Epithelial cell of proximal tubule (primary cell): Measurements from ENCODE around the gene MAGI2. TPM values are rescaled to one million over a fixed set of nuclear protein-coding genes. Genes with fewer than 3 reads are reported as not detected.
"Not testable (repeated sequence)": the region's sequence is repeated elsewhere in the genome, so short reads cannot be mapped to it uniquely, and the experiment has no call there.

ENCODE experiments used
- DNase-seq: peaks from one replicate; pipeline ENCODE4 v3.0.0-alpha.2; 2011; ENCODE audit warnings: low read depth
- H3K4me3 ChIP-seq: 2 replicates; pipeline ENCODE4 v1.5.1; 2011; ENCODE audit warnings: low read depth, mild to moderate bottlenecking, low read length
- total RNA-seq: library from RNA; depleted of rRNA; stranded (reverse); fragments of >200 nt; gene quantifications from 2 replicates; pipeline ENCODE4 v1.2.3, GENCODE V29; 2015
- TF ChIP-seq, protein P1 (sequence below): conservative IDR thresholded peaks from 2 replicates; pipeline ENCODE4 v1.5.1; 2012; ENCODE audit warnings: low read depth, mild to moderate bottlenecking, low read length

MAGI2 gene
- total RNA-seq, 1 donor from 2014 or later, result 0.92 TPM

DNA sequence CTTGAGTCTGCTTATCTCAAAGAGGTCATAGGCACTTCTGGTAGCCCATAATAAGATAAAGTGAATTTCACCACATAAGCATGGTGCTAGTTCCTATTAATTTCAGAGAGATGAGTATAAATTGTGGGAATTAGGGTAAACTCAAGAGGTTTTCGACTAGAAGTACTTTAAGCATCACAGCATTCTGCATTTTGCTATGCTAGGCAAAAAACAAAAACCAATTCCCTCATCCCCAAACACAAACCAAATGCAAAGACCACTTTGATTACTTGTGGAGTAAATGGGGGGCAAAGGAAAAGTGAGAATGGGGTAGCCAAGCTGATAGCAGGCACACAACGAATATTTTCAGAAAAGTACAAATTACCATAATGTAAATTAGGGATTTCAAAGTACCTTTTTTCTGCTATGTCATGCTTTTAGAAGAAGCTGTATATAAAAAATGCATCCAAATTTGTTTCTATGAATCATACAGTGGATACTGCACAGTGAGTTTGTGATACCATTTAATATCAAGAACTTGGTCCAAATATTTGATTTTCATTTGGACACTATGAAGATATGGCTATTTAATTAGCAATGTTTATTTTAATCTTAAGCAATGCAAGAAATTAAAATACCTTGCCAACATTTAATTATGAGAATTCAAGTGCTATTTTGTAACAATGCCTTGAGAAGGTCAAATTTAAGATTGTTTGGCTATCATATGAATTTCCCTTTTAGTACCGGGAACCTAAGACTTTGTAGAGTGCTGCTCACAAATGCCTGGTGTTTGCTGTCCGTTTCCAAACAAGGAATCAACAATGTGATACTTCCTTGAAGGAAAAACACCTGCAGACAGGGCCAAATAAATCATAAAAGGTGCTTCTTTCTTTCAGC lies 1199.4 kb downstream of the MAGI2 start:
- DNase-seq, result no peak
- H3K4me3 ChIP-seq, result no peak overlapping the region
- TF ChIP-seq, protein P1, sequence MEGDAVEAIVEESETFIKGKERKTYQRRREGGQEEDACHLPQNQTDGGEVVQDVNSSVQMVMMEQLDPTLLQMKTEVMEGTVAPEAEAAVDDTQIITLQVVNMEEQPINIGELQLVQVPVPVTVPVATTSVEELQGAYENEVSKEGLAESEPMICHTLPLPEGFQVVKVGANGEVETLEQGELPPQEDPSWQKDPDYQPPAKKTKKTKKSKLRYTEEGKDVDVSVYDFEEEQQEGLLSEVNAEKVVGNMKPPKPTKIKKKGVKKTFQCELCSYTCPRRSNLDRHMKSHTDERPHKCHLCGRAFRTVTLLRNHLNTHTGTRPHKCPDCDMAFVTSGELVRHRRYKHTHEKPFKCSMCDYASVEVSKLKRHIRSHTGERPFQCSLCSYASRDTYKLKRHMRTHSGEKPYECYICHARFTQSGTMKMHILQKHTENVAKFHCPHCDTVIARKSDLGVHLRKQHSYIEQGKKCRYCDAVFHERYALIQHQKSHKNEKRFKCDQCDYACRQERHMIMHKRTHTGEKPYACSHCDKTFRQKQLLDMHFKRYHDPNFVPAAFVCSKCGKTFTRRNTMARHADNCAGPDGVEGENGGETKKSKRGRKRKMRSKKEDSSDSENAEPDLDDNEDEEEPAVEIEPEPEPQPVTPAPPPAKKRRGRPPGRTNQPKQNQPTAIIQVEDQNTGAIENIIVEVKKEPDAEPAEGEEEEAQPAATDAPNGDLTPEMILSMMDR, result no peak

DNA sequence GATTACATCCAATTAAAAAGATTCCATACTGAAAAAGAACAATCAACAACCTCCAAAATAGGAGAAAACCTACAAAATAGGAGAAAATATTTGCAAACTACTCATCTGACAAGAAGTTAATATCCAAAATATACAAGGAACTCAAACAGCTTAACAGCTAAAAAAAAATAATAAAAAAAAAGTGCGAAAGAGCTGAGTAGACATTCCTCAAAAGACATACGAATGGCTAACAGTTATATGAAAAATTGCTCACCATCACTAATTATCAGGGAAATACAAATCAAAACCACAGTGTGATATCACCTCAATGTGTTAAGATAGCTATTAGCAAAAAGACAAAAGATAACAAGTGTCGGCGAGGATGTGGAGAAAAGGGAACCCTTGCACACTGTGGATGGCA lies 1204.6 kb downstream of the MAGI2 start:
- TF ChIP-seq, protein P1, result no peak
- no peak for DNase-seq
- H3K4me3 ChIP-seq, result no peak overlapping the region

DNA sequence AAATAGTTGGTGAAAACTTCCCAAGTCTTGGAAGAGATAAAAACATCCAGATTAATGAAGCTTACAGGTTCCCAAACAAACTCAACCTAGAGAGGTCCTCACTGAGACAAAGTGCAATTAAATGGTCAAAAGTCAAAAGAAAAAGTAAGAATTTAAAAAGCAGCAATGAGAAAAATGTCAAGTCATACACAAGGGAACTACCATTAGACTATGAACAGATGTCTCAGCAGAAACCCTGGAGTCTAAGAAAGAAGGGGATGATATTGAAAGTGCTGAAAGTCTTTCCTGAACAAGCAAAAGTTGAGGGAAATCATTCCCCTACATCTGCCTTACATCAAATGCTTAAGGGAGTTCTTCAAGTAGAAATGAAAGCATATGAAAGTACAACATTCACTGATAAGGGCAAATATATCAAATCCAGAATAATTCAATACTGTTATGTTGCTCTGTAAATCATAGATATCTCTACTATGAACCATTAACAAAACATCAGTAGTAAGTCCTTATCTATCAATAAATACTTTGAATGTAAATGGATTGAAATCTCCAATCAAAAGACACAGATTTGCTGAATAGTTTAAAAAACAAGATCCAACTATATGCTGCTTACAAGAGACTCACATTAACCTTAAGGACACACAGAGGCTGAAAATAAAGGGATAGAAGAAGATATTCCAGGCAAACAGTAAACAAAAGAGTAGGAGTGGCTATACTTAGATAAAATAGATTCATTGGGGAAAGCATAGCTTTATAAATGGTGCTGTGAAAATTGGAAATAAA lies 1205.4 kb downstream of the MAGI2 start:
- TF ChIP-seq, protein P1, result no peak
- no peak for DNase-seq
- H3K4me3 ChIP-seq, result no peak overlapping the region

DNA sequence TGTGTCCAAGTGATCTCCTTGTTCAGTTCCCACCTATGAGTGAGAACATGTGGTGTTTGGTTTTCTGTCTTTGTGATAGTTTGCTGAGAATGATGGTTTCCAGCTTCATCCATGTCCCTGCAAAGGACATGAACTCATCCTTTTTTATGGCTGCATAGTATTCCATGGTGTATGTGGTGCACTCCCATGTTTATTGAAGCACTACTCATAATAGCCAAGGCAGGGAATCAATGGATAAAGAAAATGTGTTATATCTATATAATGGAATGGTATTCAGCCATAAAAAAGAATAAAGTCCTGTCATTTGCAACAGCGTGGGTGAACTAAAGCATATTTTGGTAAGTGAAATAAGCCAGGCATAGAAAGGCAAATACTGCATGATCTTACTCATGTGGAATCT lies 1213.3 kb downstream of the MAGI2 start:
- H3K4me3 ChIP-seq, DNase-seq: not testable (repeated sequence)

DNA sequence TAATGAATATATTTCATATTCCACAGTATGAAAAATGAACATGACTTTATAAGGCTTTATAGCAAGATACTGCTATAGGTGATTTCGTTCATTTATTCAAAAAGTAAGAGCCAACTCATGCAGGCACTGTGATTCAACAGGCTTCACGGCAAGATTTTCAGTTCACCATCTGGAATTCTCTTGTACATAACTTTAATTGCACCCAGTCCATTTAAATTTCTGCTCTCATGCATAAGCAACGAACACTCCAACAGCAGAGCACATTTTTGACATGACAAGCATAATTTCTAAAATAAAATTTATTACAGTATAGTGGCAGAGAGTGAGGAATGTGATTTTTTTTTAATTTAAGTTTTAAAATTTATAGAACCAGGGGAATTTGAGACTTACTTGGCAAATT lies 1218.8 kb downstream of the MAGI2 start:
- DNase-seq, result no peak
- H3K4me3 ChIP-seq, result no peak overlapping the region
- TF ChIP-seq, protein P1, result no peak

DNA sequence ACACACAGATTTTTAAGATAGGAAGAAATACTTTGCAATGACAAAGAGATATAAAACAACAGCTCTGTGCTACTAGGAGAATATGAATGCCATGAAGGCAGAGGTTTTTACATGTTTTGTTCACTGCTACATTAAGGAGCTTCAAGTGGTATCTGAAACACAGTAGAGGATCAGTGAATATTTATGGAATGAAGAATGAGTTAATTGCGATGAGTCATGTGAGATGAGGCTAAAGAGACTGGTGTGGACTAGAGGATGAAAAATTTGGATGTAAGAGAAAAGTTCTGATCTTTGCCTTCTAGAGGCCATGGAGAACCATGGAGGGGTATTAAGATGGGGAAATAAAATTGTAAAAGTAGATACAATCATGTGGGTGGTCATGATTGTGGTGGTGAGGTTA lies 1220.7 kb downstream of the MAGI2 start:
- H3K4me3 ChIP-seq, result no peak overlapping the region
- no peak for DNase-seq
- TF ChIP-seq, protein P1, result no peak

DNA sequence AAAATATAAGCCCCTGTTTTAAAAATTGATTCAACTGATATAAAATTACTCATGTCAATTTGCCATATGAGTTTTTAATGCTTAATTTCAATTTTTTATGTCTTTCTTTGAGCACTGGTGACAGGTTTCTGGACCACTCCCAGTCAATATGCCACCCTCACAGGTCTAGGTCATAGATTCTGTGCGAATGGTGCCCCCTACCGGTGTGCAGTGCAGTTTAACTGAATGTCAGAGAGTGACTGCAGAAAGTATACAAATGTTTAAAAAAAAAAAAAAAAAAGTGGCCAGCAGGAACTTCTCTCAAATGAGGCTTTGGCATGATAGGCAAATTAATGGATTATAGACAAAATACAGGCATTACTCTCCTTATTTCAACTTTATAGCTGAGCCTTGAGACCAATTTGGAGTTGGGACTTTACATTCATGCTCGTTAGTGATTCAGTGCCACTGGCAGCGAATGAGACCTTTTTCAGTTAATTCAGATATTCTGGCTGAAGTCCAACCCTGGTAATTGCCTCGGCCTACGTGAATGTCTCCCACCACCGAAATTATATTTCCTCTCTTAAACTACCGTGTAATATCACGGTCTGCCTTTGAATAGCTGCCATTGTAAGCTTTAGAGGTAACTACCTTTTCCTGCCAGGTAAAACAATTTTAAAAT lies 1227.3 kb downstream of the MAGI2 start:
- H3K4me3 ChIP-seq, result no peak overlapping the region
- DNase-seq, result no peak
- TF ChIP-seq, protein P1, result peak; percentile 89
